CD14-positive monocyte (primary cell): ENCODE data around the gene DAPK1. TPM values are rescaled to one million over a fixed set of nuclear protein-coding genes. Genes with fewer than 3 reads are reported as not detected.

Experiments used
- DNase-seq, 3 donors: peaks; one replicate each; pipeline ENCODE4 v3.0.0-alpha.2; 2011 to 2022
- H2AFZ ChIP-seq: 2 replicates; pipeline ENCODE4 v1.6.0; 2012; ENCODE audit warnings: mild to moderate bottlenecking, low read depth, low read length, inconsistent platforms; ENCODE audit not compliant: insufficient read depth, poor library complexity, severe bottlenecking
- H3K27ac ChIP-seq, 2 donors: 1 replicate in 1 of 2; 2 replicates in 1 of 2; pipeline ENCODE4 v1.5.1; 2012 to 2013; ENCODE audit warnings: low read length in 2 of 2, control low read depth in 1 of 2, inconsistent platforms in 1 of 2, low read depth in 1 of 2, mild to moderate bottlenecking in 1 of 2
- H3K27me3 ChIP-seq, 2 donors: one replicate each; pipeline versions ENCODE4 v1.6.0 to v1.6.1; 2011 to 2013; ENCODE audit warnings: low read length in 2 of 2; ENCODE audit not compliant: control insufficient read depth in 2 of 2, insufficient read depth in 2 of 2
- H3K36me3 ChIP-seq, 2 donors: replicated peaks in 1 of 2; 1 replicate in 1 of 2; 2 replicates in 1 of 2; pipeline versions ENCODE4 v1.5.1 to v1.6.1; 2012 to 2013; ENCODE audit warnings: low read length in 2 of 2, control low read depth in 1 of 2, inconsistent platforms in 1 of 2, mild to moderate bottlenecking in 1 of 2; ENCODE audit not compliant: insufficient read depth in 2 of 2, control insufficient read depth in 1 of 2
- H3K4me1 ChIP-seq, 2 donors: 1 replicate in 1 of 2; 2 replicates in 1 of 2; pipeline versions ENCODE4 v1.5.1 to v1.6.1; 2012 to 2013; ENCODE audit warnings: low read length in 2 of 2, control low read depth in 1 of 2, inconsistent platforms in 1 of 2, mild to moderate bottlenecking in 1 of 2, moderate library complexity in 1 of 2; ENCODE audit not compliant: insufficient read depth in 2 of 2, control insufficient read depth in 1 of 2
- H3K4me2 ChIP-seq: replicated peaks from 2 replicates; pipeline ENCODE3; 2012; ENCODE audit warnings: low read length, moderate library complexity, mild to moderate bottlenecking; ENCODE audit not compliant: poor library complexity, severe bottlenecking; ENCODE audit errors: extremely low read depth
- H3K4me3 ChIP-seq, 3 experiments: fragments of 200-600 bp in 1 of 3; sonication (generic) in 1 of 3; replicated peaks in 1 of 3; 1 replicate in 2 of 3; 2 replicates in 1 of 3; pipeline ENCODE4 v1.5.1; 2011 to 2013; ENCODE audit warnings: low read length in 3 of 3, mild to moderate bottlenecking in 3 of 3, control low read depth in 2 of 3, low read depth in 2 of 3, inconsistent platforms in 1 of 3, moderate library complexity in 1 of 3
- H3K79me2 ChIP-seq: 2 replicates; pipeline ENCODE4 v1.6.0; 2012; ENCODE audit warnings: mild to moderate bottlenecking, control low read depth, inconsistent platforms, low read length, moderate library complexity; ENCODE audit not compliant: insufficient read depth
- H3K9ac ChIP-seq: 2 replicates; pipeline ENCODE4 v1.6.0; 2017; ENCODE audit warnings: low read length, mild to moderate bottlenecking; ENCODE audit not compliant: insufficient read depth, poor library complexity, severe bottlenecking
- H3K9me3 ChIP-seq, 2 donors: replicated peaks in 1 of 2; 1 replicate in 1 of 2; 2 replicates in 1 of 2; pipeline versions ENCODE4 v1.5.1 to v1.6.1; 2012 to 2013; ENCODE audit warnings: low read length in 2 of 2, control low read depth in 1 of 2; ENCODE audit not compliant: control insufficient read depth in 1 of 2, insufficient read depth in 1 of 2
- H4K20me1 ChIP-seq: 2 replicates; pipeline ENCODE4 v1.6.0; 2012; ENCODE audit warnings: mild to moderate bottlenecking, low read length, control low read depth, moderate library complexity; ENCODE audit not compliant: insufficient read depth
- H3K27ac Mint-ChIP-seq, 7 donors: one replicate each; pipeline ENCODE4 v1.8.0; 2020; ENCODE audit warnings: mild to moderate bottlenecking in 7 of 7, mixed read lengths in 7 of 7, moderate library complexity in 6 of 7, inconsistent platforms in 2 of 7
- H3K27me3 Mint-ChIP-seq, 3 donors: one replicate each; pipeline ENCODE4 v1.8.0; 2021 to 2022; ENCODE audit warnings: low read depth in 3 of 3, mild to moderate bottlenecking in 3 of 3, mixed read lengths in 3 of 3, moderate library complexity in 3 of 3, inconsistent platforms in 1 of 3
- H3K36me3 Mint-ChIP-seq, 2 donors: one replicate each; pipeline ENCODE4 v1.8.0; 2020; ENCODE audit warnings: mixed read lengths in 2 of 2, inconsistent platforms in 1 of 2, mild to moderate bottlenecking in 1 of 2
- H3K4me1 Mint-ChIP-seq: one replicate; pipeline ENCODE4 v1.8.0; 2020; ENCODE audit warnings: mild to moderate bottlenecking, mixed read lengths
- H3K4me3 Mint-ChIP-seq, 2 donors: one replicate each; pipeline ENCODE4 v1.8.0; 2020; ENCODE audit warnings: mild to moderate bottlenecking in 2 of 2, mixed read lengths in 2 of 2, moderate library complexity in 1 of 2
- H3K9me3 Mint-ChIP-seq, 7 donors: one replicate each; pipeline ENCODE4 v1.8.0; 2020 to 2022; ENCODE audit warnings: mixed read lengths in 7 of 7, mild to moderate bottlenecking in 6 of 7, moderate library complexity in 6 of 7, inconsistent platforms in 2 of 7
- WGBS: methylation state at CpG from one replicate; pipeline ENCODE4 v1.1.5; 2013; ENCODE audit warnings: missing lambda C conversion rate; ENCODE audit not compliant: insufficient coverage; 5-methylcytosine and 5-hydroxymethylcytosine counted together
- intact Hi-C, 2 donors: fragments of 100-400 bp; cut with micrococcal nuclease; formaldehyde crosslinking; loops; one replicate each; pipeline versions ENCODE4 v1.15.0 to v1.15.1; 2023
- polyA plus RNA-seq, 3 donors: library from polyadenylated mRNA; depleted of rRNA in 1 of 3; unstranded in 2 of 3; stranded (reverse) in 1 of 3; fragments of 300-500 nt in 2 of 3; fragments of >200 nt in 1 of 3; fragmentation: Illumina TruSeq in 2 of 3; gene quantifications; 1 replicate in 2 of 3; 2 replicates in 1 of 3; pipeline ENCODE4 v1.2.3, GENCODE V29; 2012 to 2021
- TF ChIP-seq, protein P1 (sequence below): fragments of 200-600 bp; IDR thresholded peaks from one replicate; pipeline ENCODE4 v1.8.0; 2022; ENCODE audit warnings: antibody characterized with exemption, mild to moderate bottlenecking

DAPK1 gene
- polyA plus RNA-seq, 3 donors = 24.1 to 102 (median 44.4) TPM

DNA sequence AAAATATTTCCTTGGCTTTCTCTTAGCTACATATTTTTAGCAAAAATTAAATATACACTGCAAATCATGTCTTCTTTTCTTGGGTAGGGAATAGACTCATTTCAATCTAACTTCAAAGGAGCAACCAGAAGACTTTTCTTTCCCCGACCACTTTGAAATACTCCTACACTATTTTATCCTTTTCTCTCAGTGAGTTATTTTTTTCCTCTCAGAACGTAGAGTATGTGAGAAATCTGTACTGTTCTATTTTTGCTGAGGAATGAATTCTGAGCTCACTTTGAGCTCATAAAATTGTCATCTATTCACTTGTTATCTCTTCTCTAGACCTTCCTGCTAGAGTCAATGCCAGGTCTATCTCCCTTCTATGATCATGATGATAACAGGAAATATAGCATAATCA lies 22.2 kb upstream of the DAPK1 start:
- no peaks in the 10 kb centered on the region for H3K27me3 Mint-ChIP-seq

DNA sequence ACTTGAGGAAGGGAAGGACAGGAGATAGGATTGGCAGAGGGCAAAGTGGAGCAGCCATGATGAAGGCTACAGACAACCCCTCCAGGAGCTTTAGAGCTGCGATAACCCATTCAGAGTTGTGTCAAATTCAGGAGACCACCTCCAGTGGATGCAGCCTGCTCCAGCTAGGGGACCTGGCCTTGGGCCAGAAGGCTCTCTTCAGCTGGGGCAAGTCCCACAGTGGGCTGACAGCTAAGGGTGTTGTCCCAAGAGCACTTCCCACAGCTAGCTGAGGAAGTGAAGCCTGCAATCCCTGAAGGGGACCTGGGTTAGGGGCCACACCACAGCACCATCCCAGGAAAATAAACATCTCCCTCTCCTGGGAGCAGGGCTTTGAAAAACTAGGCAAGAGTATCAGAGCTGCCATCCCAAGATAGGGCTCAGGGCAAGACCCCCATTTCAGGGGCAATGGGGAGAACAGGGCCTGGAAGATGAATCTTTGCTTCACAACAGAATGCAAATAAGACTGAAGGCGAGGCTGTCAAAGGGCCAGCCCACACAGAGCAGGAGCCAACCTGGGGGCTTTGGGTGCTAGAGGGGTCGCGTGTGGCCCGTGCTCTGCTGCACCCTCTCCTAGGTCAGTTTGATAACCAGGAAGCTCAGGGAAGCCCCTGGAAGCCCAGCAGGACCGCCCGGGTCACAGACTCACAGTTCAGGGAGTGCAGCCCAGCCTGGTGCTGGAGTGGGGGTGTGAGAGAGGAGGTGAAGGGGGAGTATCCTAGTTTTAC lies 19.3 kb upstream of the DAPK1 start:
- H3K27me3 ChIP-seq = no peaks in the 10 kb centered on the region
- H3K4me3 ChIP-seq = no peak overlapping the region
- H3K27ac Mint-ChIP-seq = peak overlapping the region; percentile 25 to 83 (median 65)
- H3K4me1 Mint-ChIP-seq = peaks cover 29% of the 10 kb centered on the region
- 96% methylated on average over 5 of the region's 7 CpGs for WGBS
- no peaks in the 10 kb centered on the region for H3K36me3 ChIP-seq
- H3K4me1 ChIP-seq = peaks cover 32 to 37% of the 10 kb centered on the region in 2 donors
- H3K9me3 ChIP-seq = no peaks in the 10 kb centered on the region
- intact Hi-C loops = loop anchor here in 1 of 2 donors (5.0 kb wide), 1 partner anchor 71 kb away; no protein-coding TSS in a partner anchor
- peaks cover 0 to 3% (median 0%) of the 10 kb centered on the region in 7 donors for H3K9me3 Mint-ChIP-seq
- H3K4me2 ChIP-seq = no peak overlapping the region
- no peak overlapping the region for H2AFZ ChIP-seq
- H3K4me3 Mint-ChIP-seq = peak overlapping the region in 1 of 2 donors; percentile 21
- peak in 2 of 3 donors; percentile 32 to 51 for DNase-seq
- no peaks in the 10 kb centered on the region for H3K79me2 ChIP-seq
- no peak overlapping the region for H3K9ac ChIP-seq
- no peaks in the 10 kb centered on the region for H3K36me3 Mint-ChIP-seq
- H3K27me3 Mint-ChIP-seq = no peaks in the 10 kb centered on the region
- TF ChIP-seq, protein P1, sequence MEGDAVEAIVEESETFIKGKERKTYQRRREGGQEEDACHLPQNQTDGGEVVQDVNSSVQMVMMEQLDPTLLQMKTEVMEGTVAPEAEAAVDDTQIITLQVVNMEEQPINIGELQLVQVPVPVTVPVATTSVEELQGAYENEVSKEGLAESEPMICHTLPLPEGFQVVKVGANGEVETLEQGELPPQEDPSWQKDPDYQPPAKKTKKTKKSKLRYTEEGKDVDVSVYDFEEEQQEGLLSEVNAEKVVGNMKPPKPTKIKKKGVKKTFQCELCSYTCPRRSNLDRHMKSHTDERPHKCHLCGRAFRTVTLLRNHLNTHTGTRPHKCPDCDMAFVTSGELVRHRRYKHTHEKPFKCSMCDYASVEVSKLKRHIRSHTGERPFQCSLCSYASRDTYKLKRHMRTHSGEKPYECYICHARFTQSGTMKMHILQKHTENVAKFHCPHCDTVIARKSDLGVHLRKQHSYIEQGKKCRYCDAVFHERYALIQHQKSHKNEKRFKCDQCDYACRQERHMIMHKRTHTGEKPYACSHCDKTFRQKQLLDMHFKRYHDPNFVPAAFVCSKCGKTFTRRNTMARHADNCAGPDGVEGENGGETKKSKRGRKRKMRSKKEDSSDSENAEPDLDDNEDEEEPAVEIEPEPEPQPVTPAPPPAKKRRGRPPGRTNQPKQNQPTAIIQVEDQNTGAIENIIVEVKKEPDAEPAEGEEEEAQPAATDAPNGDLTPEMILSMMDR = no peak
- no peaks in the 10 kb centered on the region for H4K20me1 ChIP-seq
- no peak overlapping the region for H3K27ac ChIP-seq

More for the DNA sequence above, 22.2 kb upstream of the DAPK1 start:
- Histone ChIP-seq H3K79me2 (no peaks in the 10 kb centered on the region), H4K20me1 (no peaks in the 10 kb centered on the region), H3K36me3 (no peaks in the 10 kb centered on the region), H3K27ac (no peak overlapping the region), H3K4me3 (no peak overlapping the region), H3K9ac (no peak overlapping the region), H3K4me1 (peaks cover 31 to 33% of the 10 kb centered on the region in 2 donors), H3K27me3 (no peaks in the 10 kb centered on the region), H2AFZ (no peak overlapping the region), H3K9me3 (no peaks in the 10 kb centered on the region), H3K4me2 (no peak overlapping the region)
- Mint-ChIP-seq H3K27ac (no peak overlapping the region), H3K9me3 (peaks cover 0 to 3% (median 0%) of the 10 kb centered on the region in 7 donors), H3K4me3 (no peak overlapping the region), H3K36me3 (no peaks in the 10 kb centered on the region), H3K4me1 (peaks cover 25% of the 10 kb centered on the region)
- no peak for DNase-seq
- no CpG with 5 or more reads among the region's 2 CpGs for WGBS
- TF ChIP-seq, protein P1 = no peak
- intact Hi-C loops = loop anchor here in 1 of 2 donors (5.0 kb wide), 1 partner anchor 68 kb away; no protein-coding TSS in a partner anchor
